ENCODE measurements around the gene TECRL. TPM values are rescaled to one million over a fixed set of nuclear protein-coding genes. Genes with fewer than 3 reads are reported as not detected.

TECRL gene
- total and polyA plus RNA-seq, 7 donors = 5.0 to 65.0 (median 47.9) TPM

GRCh38 chr4:64407000-64407399, 2.2 kb downstream of the TECRL start:
- H3K4me1 ChIP-seq = no peaks in the 10 kb centered on the region
- peak overlapping the region; percentile 59 for H3K4me3 ChIP-seq
- no peaks in the 10 kb centered on the region for H3K36me3 ChIP-seq (ENCODE audit: insufficient read depth in 1 of 2, low read depth in 1 of 2)
- H3K27ac ChIP-seq = peak overlapping the region; percentile 57
- intact Hi-C loops (cut with DNase I) = no loop called here
- DNase-seq (no peak), ATAC-seq (peak in 2 of 4 donors; percentile 38 to 66)
- H3K9me3 ChIP-seq = no peaks in the 10 kb centered on the region
- no peaks in the 10 kb centered on the region for H3K27me3 ChIP-seq (ENCODE audit: insufficient read depth in 3 of 3, low read length in 2 of 3)
- TF ChIP-seq CTCF (IDR thresholded peaks at IDR 0.05) = no peak
- WGBS, 3 donors = 61 to 73% (median 67%) methylated on average over 1 of the region's 1 CpG

DNA sequence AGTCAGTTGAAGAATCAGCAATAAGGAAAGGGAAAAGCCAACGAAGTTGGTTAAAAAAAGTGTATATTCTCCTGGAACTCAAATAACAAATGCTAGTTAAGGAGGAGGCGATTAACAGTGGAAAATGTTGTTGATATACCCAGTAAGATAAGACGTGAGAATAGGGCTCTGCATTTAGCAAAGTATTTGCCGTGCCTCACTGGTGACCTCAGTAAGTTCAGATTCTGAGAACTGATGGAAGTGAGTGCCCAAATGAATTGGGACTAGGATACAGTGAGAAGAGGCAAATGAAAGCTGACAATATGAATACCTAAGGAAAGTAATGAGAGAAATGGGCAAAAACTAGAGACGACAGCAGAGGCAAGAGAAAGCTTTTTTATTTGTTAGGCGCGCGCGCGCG, 3.5 kb downstream of the TECRL start:
- no peaks in the 10 kb centered on the region for H3K27me3 ChIP-seq (ENCODE audit: insufficient read depth in 3 of 3, low read length in 2 of 3)
- H3K27ac ChIP-seq = peak overlapping the region; percentile 64
- no peak for TF ChIP-seq CTCF (IDR thresholded peaks at IDR 0.05)
- DNase-seq (no peak), ATAC-seq (peak in 1 of 4 donors; percentile 25)
- H3K36me3 ChIP-seq (ENCODE audit: insufficient read depth in 1 of 2, low read depth in 1 of 2) = no peaks in the 10 kb centered on the region
- H3K4me1 ChIP-seq = no peaks in the 10 kb centered on the region
- intact Hi-C loops (cut with DNase I) = no loop called here
- no peaks in the 10 kb centered on the region for H3K9me3 ChIP-seq
- peak overlapping the region; percentile 59 for H3K4me3 ChIP-seq
- WGBS, 3 donors = 60 to 64% (median 63%) methylated on average over 11 of the region's 11 CpGs

DNA sequence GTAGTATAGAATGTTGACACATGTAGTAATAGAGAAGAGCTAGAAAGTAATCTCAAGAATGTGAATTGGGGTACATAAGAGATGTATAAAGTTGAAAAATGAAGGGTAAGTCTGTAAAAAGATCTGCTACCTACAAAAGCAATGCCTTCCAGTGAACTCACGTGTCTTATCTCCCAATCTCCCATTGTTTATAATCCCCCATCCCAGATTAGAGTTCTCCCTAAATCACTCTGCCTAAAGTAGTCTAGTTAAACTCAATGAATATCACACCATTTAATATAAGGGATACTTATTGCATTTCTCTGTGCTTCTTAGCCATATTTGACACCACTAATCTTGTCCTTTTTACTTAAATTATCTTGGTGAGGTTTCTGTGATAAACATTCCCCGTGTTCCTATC, 6.6 kb downstream of the TECRL start:
- no peak for ATAC-seq
- H3K9me3 ChIP-seq = no peaks in the 10 kb centered on the region
- peak overlapping the region; percentile 23 for H3K4me3 ChIP-seq
- no peak for TF ChIP-seq CTCF (IDR thresholded peaks at IDR 0.05)
- peak overlapping the region; percentile 30 for H3K27ac ChIP-seq
- no peaks in the 10 kb centered on the region for H3K4me1 ChIP-seq
- intact Hi-C loops (cut with DNase I) = no loop called here
- no peaks in the 10 kb centered on the region for H3K36me3 ChIP-seq (ENCODE audit: insufficient read depth in 1 of 2, low read depth in 1 of 2)
- no peaks in the 10 kb centered on the region for H3K27me3 ChIP-seq (ENCODE audit: insufficient read depth in 3 of 3, low read length in 2 of 3)
- 45 to 59% (median 47%) methylated on average over 2 of the region's 2 CpGs for WGBS, 3 donors
- DNase-seq = no peak

- no peak for TF ChIP-seq CTCF (IDR thresholded peaks at IDR 0.05)
- DNase-seq (peak in 1 of 2 donors; percentile 12), ATAC-seq (no peak)
- Histone ChIP-seq H3K9me3 (no peaks in the 10 kb centered on the region), H3K27ac (no peak overlapping the region), H3K4me1 (no peaks in the 10 kb centered on the region), H3K27me3 (ENCODE audit: insufficient read depth in 3 of 3, low read length in 2 of 3) (no peaks in the 10 kb centered on the region), H3K4me3 (no peak overlapping the region), H3K36me3 (ENCODE audit: insufficient read depth in 1 of 2, low read depth in 1 of 2) (no peaks in the 10 kb centered on the region)
- WGBS, 3 donors = 79 to 81% (median 80%) methylated on average over 5 of the region's 5 CpGs
- intact Hi-C loops (cut with DNase I) = no loop called here
These were observed 9.7 kb downstream of the TECRL start for GRCh38 chr4:64399313-64400109.

DNA sequence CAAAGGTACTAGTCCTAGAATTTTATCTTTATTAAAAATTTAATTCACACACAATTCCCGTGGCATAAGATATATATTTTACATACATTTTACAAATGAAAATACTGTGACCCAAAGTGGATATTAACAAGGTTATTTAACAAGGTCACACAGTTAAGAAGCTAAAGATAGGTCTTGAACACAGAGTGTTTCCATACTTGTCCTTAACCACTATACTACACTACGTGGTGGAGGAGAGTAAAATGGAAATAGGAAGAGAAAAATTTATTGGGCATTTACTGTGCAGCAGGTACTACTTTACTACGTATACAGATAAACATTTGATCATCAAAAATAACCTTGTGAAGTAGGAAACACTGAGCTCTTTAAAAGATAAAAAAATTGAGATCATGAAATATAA, 14.8 kb downstream of the TECRL start:
- H3K27ac ChIP-seq = no peak overlapping the region
- H3K4me3 ChIP-seq = no peak overlapping the region

More for the DNA sequence above, 14.8 kb downstream of the TECRL start:
- TF ChIP-seq CTCF (IDR thresholded peaks at IDR 0.05) = no peak
- DNase-seq (no peak), ATAC-seq (no peak)
- no peaks in the 10 kb centered on the region for H3K27me3 ChIP-seq (ENCODE audit: insufficient read depth in 3 of 3, low read length in 2 of 3)
- H3K9me3 ChIP-seq = no peaks in the 10 kb centered on the region
- intact Hi-C loops (cut with DNase I) = no loop called here
- 76 to 84% (median 81%) methylated on average over 3 of the region's 3 CpGs for WGBS, 3 donors
- H3K36me3 ChIP-seq (ENCODE audit: insufficient read depth in 1 of 2, low read depth in 1 of 2) = no peaks in the 10 kb centered on the region
- H3K4me1 ChIP-seq = no peaks in the 10 kb centered on the region

All from psoas muscle (tissue), 8 donors.